SK-N-SH (cell line): ENCODE results near the gene APBB2. TPM values are rescaled to one million over a fixed set of nuclear protein-coding genes. Genes with fewer than 3 reads are reported as not detected.

Experiments
- CTCF ChIA-PET: fragments of 300-600, 350-600 bp; formaldehyde crosslinking; extraction: SDS; loops from one replicate; lab custom pipeline; 2021; lab: Yijun Ruan, JAX
- POLR2A ChIA-PET: fragments of 350-600 bp; sonication (Branson Sonifier 250); formaldehyde crosslinking; extraction: SDS; loops from one replicate; lab custom pipeline; 2020; ENCODE audit warnings: antibody characterized with exemption, inconsistent platforms; lab: Yijun Ruan, JAX
- DNase-seq: peaks from one replicate; pipeline ENCODE4 v3.0.0; 2012
- H2AFZ ChIP-seq: fragments of 200-600 bp; sonication (generic); 2 replicates; pipeline ENCODE4 v1.8.1; 2016; ENCODE audit warnings: antibody characterized with exemption, mild to moderate bottlenecking, low read depth
- H3F3A ChIP-seq: fragments of 200-600 bp; sonication (generic); replicated peaks from 2 replicates; pipeline ENCODE3; 2016; ENCODE audit warnings: antibody characterized with exemption, mild to moderate bottlenecking; ENCODE audit not compliant: insufficient read depth
- H3K27ac ChIP-seq, 2 experiments: fragments of 200-500 bp in 1 of 2; fragments of 200-600 bp in 1 of 2; sonication (Bioruptor generic) in 1 of 2; sonication (generic), shearing (Covaris generic) in 1 of 2; 2 replicates each; pipeline versions ENCODE4 v1.5.1 to v1.6.1; 2014 to 2016; ENCODE audit warnings: low read depth in 2 of 2, inconsistent platforms in 1 of 2, low read length in 1 of 2, mild to moderate bottlenecking in 1 of 2, mixed read lengths in 1 of 2
- H3K27me3 ChIP-seq: fragments of 200-600 bp; sonication (generic), shearing (Covaris generic); 2 replicates; pipeline ENCODE4 v1.6.1; 2016; ENCODE audit warnings: mixed run types; ENCODE audit not compliant: insufficient read depth
- H3K36me3 ChIP-seq, 2 experiments: fragments of 200-500 bp in 1 of 2; fragments of 200-600 bp in 1 of 2; sonication (Bioruptor generic) in 1 of 2; sonication (generic) in 1 of 2; replicated peaks in 1 of 2; 2 replicates each; pipeline versions ENCODE3 to v1.5.1; 2014 to 2016; ENCODE audit warnings: low read length in 1 of 2, mild to moderate bottlenecking in 1 of 2; ENCODE audit not compliant: insufficient read depth in 2 of 2, control insufficient read depth in 1 of 2
- H3K4me1 ChIP-seq, 2 experiments: fragments of 200-500 bp in 1 of 2; fragments of 200-600 bp in 1 of 2; sonication (Bioruptor generic) in 1 of 2; sonication (generic), shearing (Covaris generic) in 1 of 2; 2 replicates each; pipeline versions ENCODE4 v1.5.1 to v1.6.1; 2014 to 2016; ENCODE audit warnings: low read depth in 1 of 2, low read length in 1 of 2, mixed run types in 1 of 2; ENCODE audit not compliant: insufficient read depth in 2 of 2, control insufficient read depth in 1 of 2
- H3K4me2 ChIP-seq: fragments of 200-600 bp; sonication (generic), shearing (Covaris generic); 2 replicates; pipeline ENCODE4 v1.6.1; 2017; ENCODE audit warnings: mixed run types
- H3K4me3 ChIP-seq, 2 experiments: fragments of 200-500 bp in 1 of 2; fragments of 200-600 bp in 1 of 2; sonication (Bioruptor generic) in 1 of 2; sonication (generic), shearing (Covaris generic) in 1 of 2; 2 replicates each; pipeline versions ENCODE4 v1.5.1 to v1.8.1; 2014 to 2016; ENCODE audit warnings: low read depth in 2 of 2, inconsistent platforms in 1 of 2, low read length in 1 of 2, mild to moderate bottlenecking in 1 of 2, mixed read lengths in 1 of 2, moderate library complexity in 1 of 2
- H3K79me2 ChIP-seq: fragments of 200-600 bp; sonication (generic); 2 replicates; pipeline ENCODE4 v1.8.1; 2017; ENCODE audit warnings: mild to moderate bottlenecking; ENCODE audit not compliant: insufficient read depth
- H3K9ac ChIP-seq: fragments of 200-600 bp; sonication (generic); 2 replicates; pipeline ENCODE4 v1.6.1; 2017; ENCODE audit warnings: mixed run types
- H3K9me2 ChIP-seq: fragments of 200-600 bp; sonication (generic); 2 replicates; pipeline ENCODE4 v1.6.1; 2017; ENCODE audit warnings: mixed run types
- H3K9me3 ChIP-seq: fragments of 200-600 bp; sonication (generic); 2 replicates; pipeline ENCODE4 v1.6.1; 2017; ENCODE audit warnings: mixed run types, mild to moderate bottlenecking, moderate library complexity
- H4K20me1 ChIP-seq: fragments of 200-600 bp; sonication (generic); 2 replicates; pipeline ENCODE4 v1.6.1; 2017; ENCODE audit warnings: mild to moderate bottlenecking, mixed run types; ENCODE audit not compliant: insufficient read depth
- ELF1 ChIP-seq: IDR thresholded peaks from 2 replicates; pipeline ENCODE4 v1.4.0; 2012
- EZH2phosphoT487 ChIP-seq: fragments of 200-600 bp; sonication (generic); IDR thresholded peaks from 2 replicates; pipeline ENCODE4 v1.6.1; 2017; ENCODE audit warnings: low read depth, mixed run types, mild to moderate bottlenecking, antibody characterized with exemption, moderate library complexity, borderline replicate concordance
- FOSL2 ChIP-seq: IDR thresholded peaks from 2 replicates; pipeline ENCODE4 v1.4.0; 2012; ENCODE audit warnings: low read depth, mild to moderate bottlenecking, moderate library complexity, borderline replicate concordance
- FOXM1 ChIP-seq: IDR thresholded peaks from 2 replicates; pipeline ENCODE4 v1.4.0; 2012; ENCODE audit warnings: low read depth, mild to moderate bottlenecking
- GATA2 ChIP-seq: sonication (generic); formaldehyde crosslinking; IDR thresholded peaks from 2 replicates; pipeline ENCODE4 v1.5.0; 2020; ENCODE audit warnings: mild to moderate bottlenecking, missing genetic modification reagents
- NFIC ChIP-seq: IDR thresholded peaks from 2 replicates; pipeline ENCODE4 v1.4.0; 2012; ENCODE audit warnings: borderline replicate concordance
- NRF1 ChIP-seq: IDR thresholded peaks from 2 replicates; pipeline ENCODE4 v1.6.1; 2012; ENCODE audit warnings: low read depth, mild to moderate bottlenecking, low read length
- POLR2AphosphoS5 ChIP-seq: IDR thresholded peaks from 2 replicates; pipeline ENCODE4 v1.6.1; 2012; ENCODE audit warnings: low read depth, low read length
- REST ChIP-seq: IDR thresholded peaks from 2 replicates; pipeline ENCODE4 v1.6.1; 2012; ENCODE audit warnings: mild to moderate bottlenecking, low read depth, low read length, moderate library complexity
- RFX5 ChIP-seq: IDR thresholded peaks from 2 replicates; pipeline ENCODE4 v1.6.1; 2012; ENCODE audit warnings: mild to moderate bottlenecking, improper control_type of control experiment, low read length
- SIN3A ChIP-seq: IDR thresholded peaks from 2 replicates; pipeline ENCODE4 v1.6.1; 2012; ENCODE audit warnings: low read depth, mild to moderate bottlenecking, low read length, moderate library complexity, borderline replicate concordance
- SMC3 ChIP-seq: IDR thresholded peaks from 2 replicates; pipeline ENCODE4 v1.6.1; 2012; ENCODE audit warnings: low read depth, low read length, improper control_type of control experiment
- TAF1 ChIP-seq: IDR thresholded peaks from 2 replicates; pipeline ENCODE4 v1.6.1; 2012; ENCODE audit warnings: low read depth, mild to moderate bottlenecking, low read length, moderate library complexity, borderline replicate concordance
- TEAD4 ChIP-seq: IDR thresholded peaks from 2 replicates; pipeline ENCODE4 v1.4.0; 2012; ENCODE audit warnings: mild to moderate bottlenecking, borderline replicate concordance; ENCODE audit not compliant: insufficient read depth
- USF1 ChIP-seq: IDR thresholded peaks from 2 replicates; pipeline ENCODE4 v1.4.0; 2012; ENCODE audit warnings: low read depth, borderline replicate concordance
- USF2 ChIP-seq: fragments of 150-350 bp; IDR thresholded peaks from 2 replicates; pipeline ENCODE4 v1.6.1; 2017; ENCODE audit warnings: antibody characterized with exemption, low read length, low read depth, borderline replicate concordance
- YY1 ChIP-seq: IDR thresholded peaks from 2 replicates; pipeline ENCODE4 v1.4.0; 2012; ENCODE audit warnings: low read depth, mild to moderate bottlenecking
- ZBTB33 ChIP-seq: IDR thresholded peaks from 2 replicates; pipeline ENCODE4 v1.4.0; 2012; ENCODE audit warnings: low read depth, borderline replicate concordance
- WGBS: methylation state at CpG from one replicate; pipeline ENCODE4 v1.1.6; 2017; ENCODE audit warnings: low lambda C conversion rate; 5-methylcytosine and 5-hydroxymethylcytosine counted together
- polyA plus RNA-seq, 3 experiments: library from polyadenylated mRNA; depleted of rRNA; stranded (reverse); fragments of >200 nt; gene quantifications; 2 replicates each; pipeline ENCODE4 v1.2.3, GENCODE V29; 2012

The APBB2 gene
- polyA plus RNA-seq, 1 of the 3 experiments (the other 2 are of a cell fraction): 49.8 TPM

- Histone ChIP-seq H2AFZ (no peak overlapping the region), H3K9me2 (no peaks in the 10 kb centered on the region), H3K27me3 (no peaks in the 10 kb centered on the region), H3K36me3 (peaks cover 11 to 16% of the 10 kb centered on the region in 2 experiments), H3K9me3 (no peaks in the 10 kb centered on the region), H3K27ac (no peak overlapping the region), H3K4me3 (no peak overlapping the region), H3K9ac (no peak overlapping the region), H3K79me2 (peaks cover 34% of the 10 kb centered on the region; the same call in 1 of the 2 replicates), H3K4me1 (peaks cover 0 to 3% of the 10 kb centered on the region in 2 experiments; a peak in 1 of 4 replicates), H3F3A (no peaks in the 10 kb centered on the region), H3K4me2 (no peak overlapping the region), H4K20me1 (no peaks in the 10 kb centered on the region)
- DNase-seq: no peak
- ChIA-PET CTCF (no interaction called here), POLR2A (no interaction called here)
- TF ChIP-seq RFX5 (no peak), SIN3A (no peak), FOXM1 (no peak), USF2 (no peak), TAF1 (no peak), EZH2phosphoT487 (no peak), ELF1 (no peak), USF1 (no peak), SMC3 (no peak), NFIC (no peak), GATA2 (no peak), TEAD4 (no peak), ZBTB33 (no peak)
- 94% methylated on average over 6 of the region's 6 CpGs for WGBS
Observed at GRCh38 chr4:40948014-40948413, 266.3 kb downstream of the APBB2 start.

- Histone ChIP-seq H3K36me3 (peaks cover 12 to 21% of the 10 kb centered on the region in 2 experiments), H3K9me2 (no peaks in the 10 kb centered on the region), H3K79me2 (peaks cover 34% of the 10 kb centered on the region; the same call in 1 of the 2 replicates), H3F3A (no peaks in the 10 kb centered on the region), H3K9ac (no peak overlapping the region), H3K4me1 (peaks cover 0 to 3% of the 10 kb centered on the region in 2 experiments; a peak in 1 of 4 replicates), H4K20me1 (no peaks in the 10 kb centered on the region), H3K27ac (no peak overlapping the region), H3K9me3 (no peaks in the 10 kb centered on the region), H3K4me2 (no peak overlapping the region), H2AFZ (no peak overlapping the region), H3K27me3 (no peaks in the 10 kb centered on the region), H3K4me3 (no peak overlapping the region)
- TF ChIP-seq POLR2AphosphoS5: no peak
- TF ChIP-seq SMC3: no peak
- no peak for TF ChIP-seq FOSL2
- no peak for TF ChIP-seq GATA2
- TF ChIP-seq YY1: no peak
- no peak for TF ChIP-seq NFIC
- TF ChIP-seq REST: no peak
- TF ChIP-seq NRF1: no peak
- no peak for TF ChIP-seq EZH2phosphoT487
- no peak for TF ChIP-seq USF2
- TF ChIP-seq USF1: no peak
- CTCF ChIA-PET: interaction anchor here (1.2 kb wide), 1 partner anchor 26 kb away, joined by 4 read pairs; no protein-coding TSS in a partner anchor
- POLR2A ChIA-PET: no interaction called here
- WGBS: 94% methylated on average over 9 of the region's 9 CpGs
- DNase-seq: no peak
Observed at GRCh38 chr4:40946652-40947051, 267.7 kb downstream of the APBB2 start.
